Stimulated activated CD8-positive, alpha-beta memory T cell treated with anti-CD3 and anti-CD28 coated beads, Interleukin-15, amount 100 ng/mL, for 24 hours (primary cell): ENCODE results near the gene RAB40C.

Experiments
- DNase-seq: peaks from one replicate; pipeline ENCODE4 v3.0.0-alpha.2; 2020; ENCODE audit warnings: low read depth

RAB40C gene

GRCh38 chr16:632486-633335 lies 42.8 kb downstream of the RAB40C start:
- DNase-seq, result no peak

GRCh38 chr16:633336-634050 lies 43.6 kb downstream of the RAB40C start:
- no peak for DNase-seq

- no peak for DNase-seq
These were observed 44.3 kb downstream of the RAB40C start for GRCh38 chr16:634051-634670.

GRCh38 chr16:634996-635395 lies 45.1 kb downstream of the RAB40C start:
- DNase-seq, result no peak

GRCh38 chr16:635573-636205 lies 45.8 kb downstream of the RAB40C start:
- no peak for DNase-seq

GRCh38 chr16:636206-637080 lies 46.6 kb downstream of the RAB40C start, which contains the start of gene METTL26:
METTL26 (minus strand) TSS chr16:636305; CDS start chr16:636290, 15 bp downstream.
- peak; percentile 98 for DNase-seq

GRCh38 chr16:637081-638018 lies 47.5 kb downstream of the RAB40C start:
- DNase-seq, result peak; percentile 82

GRCh38 chr16:638034-638543 lies 48.2 kb downstream of the RAB40C start:
- no peak for DNase-seq

- DNase-seq, result no peak
These were observed 49.0 kb downstream of the RAB40C start for GRCh38 chr16:638836-639235.

GRCh38 chr16:640614-641013 lies 50.7 kb downstream of the RAB40C start:
- DNase-seq, result no peak

GRCh38 chr16:641326-642188 lies 51.7 kb downstream of the RAB40C start, which contains the start of gene MCRIP2:
MCRIP2 (plus strand) TSS chr16:641828; CDS start chr16:641992, 164 bp downstream.
- peak; percentile 46 for DNase-seq

- no peak for DNase-seq
These were observed 52.6 kb downstream of the RAB40C start for GRCh38 chr16:642189-643049.

GRCh38 chr16:643050-643368 lies 53.1 kb downstream of the RAB40C start:
- no peak for DNase-seq

GRCh38 chr16:644556-644955 lies 54.7 kb downstream of the RAB40C start:
- no peak for DNase-seq

GRCh38 chr16:645852-646678 lies 56.2 kb downstream of the RAB40C start:
- DNase-seq, result no peak

- no peak for DNase-seq
These were observed 56.9 kb downstream of the RAB40C start for GRCh38 chr16:646679-647172.
